ENCODE data around the gene ENOX1. TPM values are rescaled to one million over a fixed set of nuclear protein-coding genes. Genes with fewer than 3 reads are reported as not detected.

The ENOX1 gene
- total and polyA plus RNA-seq, 4 experiments from 2014 or later: not detected

- Mint-ChIP-seq H3K27me3 (peaks cover 0 to 5% of the 10 kb centered on the region in 2 donors), H3K4me1 (no peaks in the 10 kb centered on the region), H3K36me3 (no peaks in the 10 kb centered on the region), H3K27ac (no peak overlapping the region), H3K9me3 (no peaks in the 10 kb centered on the region), H3K4me3 (no peak overlapping the region)
- H3K27me3 ChIP-seq (ENCODE audit: insufficient read depth, low read length): no peaks in the 10 kb centered on the region
- no peaks in the 10 kb centered on the region for H3K4me1 ChIP-seq (ENCODE audit: insufficient read depth, low read length)
- no peaks in the 10 kb centered on the region for H3K9me3 ChIP-seq (ENCODE audit: control insufficient read depth in 1 of 2, low read length in 2 of 2)
- no peak overlapping the region for H3K4me3 ChIP-seq (ENCODE audit: low read length in 2 of 2)
- H3K36me3 ChIP-seq (ENCODE audit: insufficient read depth, low read length): no peaks in the 10 kb centered on the region
- H3K27ac ChIP-seq (ENCODE audit: low read depth, low read length): no peak overlapping the region
- POLR2A ChIA-PET (ENCODE audit: partially characterized antibody): no interaction called here
- DNase-seq: no peak
- CTCF ChIA-PET (ENCODE audit: partially characterized antibody): no interaction called here
- intact Hi-C loops (cut with micrococcal nuclease): no loop called here
Measured at GRCh38 chr13:43284162-43284561, 502.6 kb downstream of the ENOX1 start.

GRCh38 chr13:43279696-43280095, 507.1 kb downstream of the ENOX1 start:
- H3K27me3 Mint-ChIP-seq: peaks cover 0 to 3% of the 10 kb centered on the region in 2 donors
- H3K27ac ChIP-seq (ENCODE audit: low read depth, low read length): no peak overlapping the region
- no peak for DNase-seq
- ChIA-PET CTCF (ENCODE audit: partially characterized antibody) (no interaction called here), POLR2A (ENCODE audit: partially characterized antibody) (no interaction called here)
- H3K4me1 ChIP-seq (ENCODE audit: insufficient read depth, low read length): no peaks in the 10 kb centered on the region
- no peaks in the 10 kb centered on the region for H3K36me3 Mint-ChIP-seq
- H3K9me3 ChIP-seq (ENCODE audit: control insufficient read depth in 1 of 2, low read length in 2 of 2): no peaks in the 10 kb centered on the region
- H3K9me3 Mint-ChIP-seq: no peaks in the 10 kb centered on the region
- H3K4me3 ChIP-seq (ENCODE audit: low read length in 2 of 2): no peak overlapping the region
- no peak overlapping the region for H3K27ac Mint-ChIP-seq
- H3K27me3 ChIP-seq (ENCODE audit: insufficient read depth, low read length): no peaks in the 10 kb centered on the region
- no peak overlapping the region for H3K4me3 Mint-ChIP-seq
- no peaks in the 10 kb centered on the region for H3K4me1 Mint-ChIP-seq
- H3K36me3 ChIP-seq (ENCODE audit: insufficient read depth, low read length): no peaks in the 10 kb centered on the region
- intact Hi-C loops (cut with micrococcal nuclease): no loop called here

GRCh38 chr13:43278127-43278526, 508.6 kb downstream of the ENOX1 start:
- H3K9me3 ChIP-seq (ENCODE audit: control insufficient read depth in 1 of 2, low read length in 2 of 2): no peaks in the 10 kb centered on the region
- H3K27ac ChIP-seq (ENCODE audit: low read depth, low read length): no peak overlapping the region
- Mint-ChIP-seq H3K9me3 (no peaks in the 10 kb centered on the region), H3K36me3 (no peaks in the 10 kb centered on the region), H3K4me3 (no peak overlapping the region), H3K27me3 (peaks cover under 1 to 3% of the 10 kb centered on the region in 2 donors), H3K27ac (no peak overlapping the region), H3K4me1 (no peaks in the 10 kb centered on the region)
- H3K27me3 ChIP-seq (ENCODE audit: insufficient read depth, low read length): no peaks in the 10 kb centered on the region
- no peak overlapping the region for H3K4me3 ChIP-seq (ENCODE audit: low read length in 2 of 2)
- no peaks in the 10 kb centered on the region for H3K36me3 ChIP-seq (ENCODE audit: insufficient read depth, low read length)
- ChIA-PET CTCF (ENCODE audit: partially characterized antibody) (no interaction called here), POLR2A (ENCODE audit: partially characterized antibody) (no interaction called here)
- intact Hi-C loops (cut with micrococcal nuclease): no loop called here
- no peak for DNase-seq
- no peaks in the 10 kb centered on the region for H3K4me1 ChIP-seq (ENCODE audit: insufficient read depth, low read length)

- H3K27me3 Mint-ChIP-seq: peaks cover 6 to 7% of the 10 kb centered on the region in 2 donors
- POLR2A ChIA-PET (ENCODE audit: partially characterized antibody): no interaction called here
Measured at GRCh38 chr13:43277142-43277541, 509.6 kb downstream of the ENOX1 start.

GRCh38 chr13:43274881-43275280, 511.9 kb downstream of the ENOX1 start:
- H3K36me3 ChIP-seq (ENCODE audit: insufficient read depth, low read length): no peaks in the 10 kb centered on the region
- peaks cover 7 to 8% of the 10 kb centered on the region in 2 donors for H3K27me3 Mint-ChIP-seq
- no peak overlapping the region for H3K4me3 Mint-ChIP-seq
- H3K4me1 ChIP-seq (ENCODE audit: insufficient read depth, low read length): no peaks in the 10 kb centered on the region
- H3K27ac Mint-ChIP-seq: no peak overlapping the region
- POLR2A ChIA-PET (ENCODE audit: partially characterized antibody): no interaction called here
- intact Hi-C loops (cut with micrococcal nuclease): no loop called here
- no peak overlapping the region for H3K27ac ChIP-seq (ENCODE audit: low read depth, low read length)
- H3K36me3 Mint-ChIP-seq: no peaks in the 10 kb centered on the region
- DNase-seq: no peak
- peaks cover 0 to 2% (median 0%) of the 10 kb centered on the region in 8 donors for H3K9me3 Mint-ChIP-seq
- no peak overlapping the region for H3K4me3 ChIP-seq (ENCODE audit: low read length in 2 of 2)
- no peaks in the 10 kb centered on the region for H3K4me1 Mint-ChIP-seq
- CTCF ChIA-PET (ENCODE audit: partially characterized antibody): no interaction called here
- no peaks in the 10 kb centered on the region for H3K9me3 ChIP-seq (ENCODE audit: control insufficient read depth in 1 of 2, low read length in 2 of 2)
- no peaks in the 10 kb centered on the region for H3K27me3 ChIP-seq (ENCODE audit: insufficient read depth, low read length)

More at GRCh38 chr13:43277142-43277541, 509.6 kb downstream of the ENOX1 start:
- intact Hi-C loops (cut with micrococcal nuclease): no loop called here
- Histone ChIP-seq H3K9me3 (ENCODE audit: control insufficient read depth in 1 of 2, low read length in 2 of 2) (no peaks in the 10 kb centered on the region), H3K4me3 (ENCODE audit: low read length in 2 of 2) (no peak overlapping the region), H3K27me3 (ENCODE audit: insufficient read depth, low read length) (no peaks in the 10 kb centered on the region), H3K4me1 (ENCODE audit: insufficient read depth, low read length) (no peaks in the 10 kb centered on the region), H3K36me3 (ENCODE audit: insufficient read depth, low read length) (no peaks in the 10 kb centered on the region), H3K27ac (ENCODE audit: low read depth, low read length) (no peak overlapping the region)
- H3K27ac Mint-ChIP-seq: no peak overlapping the region
- CTCF ChIA-PET (ENCODE audit: partially characterized antibody): no interaction called here
- no peaks in the 10 kb centered on the region for H3K4me1 Mint-ChIP-seq
- no peak overlapping the region for H3K4me3 Mint-ChIP-seq
- H3K36me3 Mint-ChIP-seq: no peaks in the 10 kb centered on the region
- no peak for DNase-seq
- H3K9me3 Mint-ChIP-seq: peaks cover 0 to 2% (median 0%) of the 10 kb centered on the region in 8 donors

- intact Hi-C loops (cut with micrococcal nuclease): no loop called here
- H3K9me3 ChIP-seq (ENCODE audit: control insufficient read depth in 1 of 2, low read length in 2 of 2): no peaks in the 10 kb centered on the region
- DNase-seq: no peak
- H3K36me3 ChIP-seq (ENCODE audit: insufficient read depth, low read length): no peaks in the 10 kb centered on the region
- ChIA-PET POLR2A (ENCODE audit: partially characterized antibody) (no interaction called here), CTCF (ENCODE audit: partially characterized antibody) (no interaction called here)
- H3K4me3 Mint-ChIP-seq: no peak overlapping the region
- H3K4me3 ChIP-seq (ENCODE audit: low read length in 2 of 2): no peak overlapping the region
- H3K4me1 ChIP-seq (ENCODE audit: insufficient read depth, low read length): no peaks in the 10 kb centered on the region
- no peak overlapping the region for H3K27ac Mint-ChIP-seq
- peaks cover 0 to 2% (median 0%) of the 10 kb centered on the region in 8 donors for H3K9me3 Mint-ChIP-seq
- H3K27ac ChIP-seq (ENCODE audit: low read depth, low read length): no peak overlapping the region
- H3K27me3 ChIP-seq (ENCODE audit: insufficient read depth, low read length): no peaks in the 10 kb centered on the region
- peaks cover 7 to 9% of the 10 kb centered on the region in 2 donors for H3K27me3 Mint-ChIP-seq
- H3K36me3 Mint-ChIP-seq: no peaks in the 10 kb centered on the region
- H3K4me1 Mint-ChIP-seq: no peaks in the 10 kb centered on the region
Measured at GRCh38 chr13:43273362-43273761, 513.4 kb downstream of the ENOX1 start.

- ChIA-PET POLR2A (ENCODE audit: partially characterized antibody) (no interaction called here), CTCF (ENCODE audit: partially characterized antibody) (no interaction called here)
- Histone ChIP-seq H3K36me3 (ENCODE audit: insufficient read depth, low read length) (no peaks in the 10 kb centered on the region), H3K9me3 (ENCODE audit: control insufficient read depth in 1 of 2, low read length in 2 of 2) (no peaks in the 10 kb centered on the region), H3K27ac (ENCODE audit: low read depth, low read length) (no peak overlapping the region), H3K4me3 (ENCODE audit: low read length in 2 of 2) (no peak overlapping the region), H3K27me3 (ENCODE audit: insufficient read depth, low read length) (no peaks in the 10 kb centered on the region), H3K4me1 (ENCODE audit: insufficient read depth, low read length) (no peaks in the 10 kb centered on the region)
- H3K27ac Mint-ChIP-seq: no peak overlapping the region
- H3K4me1 Mint-ChIP-seq: no peaks in the 10 kb centered on the region
- H3K4me3 Mint-ChIP-seq: no peak overlapping the region
- intact Hi-C loops (cut with micrococcal nuclease): no loop called here
- no peaks in the 10 kb centered on the region for H3K36me3 Mint-ChIP-seq
- no peak for DNase-seq
- peaks cover 7 to 9% of the 10 kb centered on the region in 2 donors for H3K27me3 Mint-ChIP-seq
- H3K9me3 Mint-ChIP-seq: peaks cover 0 to 2% (median 0%) of the 10 kb centered on the region in 8 donors
Measured at GRCh38 chr13:43272851-43273250, 513.9 kb downstream of the ENOX1 start.

GRCh38 chr13:43271152-43271551, 515.6 kb downstream of the ENOX1 start:
- ChIA-PET CTCF (ENCODE audit: partially characterized antibody) (no interaction called here), POLR2A (ENCODE audit: partially characterized antibody) (no interaction called here)
- H3K36me3 ChIP-seq (ENCODE audit: insufficient read depth, low read length): no peaks in the 10 kb centered on the region
- H3K4me3 ChIP-seq (ENCODE audit: low read length in 2 of 2): no peak overlapping the region
- H3K4me3 Mint-ChIP-seq: no peak overlapping the region
- H3K9me3 ChIP-seq (ENCODE audit: control insufficient read depth in 1 of 2, low read length in 2 of 2): no peaks in the 10 kb centered on the region
- no peaks in the 10 kb centered on the region for H3K4me1 ChIP-seq (ENCODE audit: insufficient read depth, low read length)
- no peaks in the 10 kb centered on the region for H3K4me1 Mint-ChIP-seq
- no peak for DNase-seq
- no peaks in the 10 kb centered on the region for H3K27me3 ChIP-seq (ENCODE audit: insufficient read depth, low read length)
- intact Hi-C loops (cut with micrococcal nuclease): no loop called here
- peaks cover 0 to 2% (median 0%) of the 10 kb centered on the region in 8 donors for H3K9me3 Mint-ChIP-seq
- H3K36me3 Mint-ChIP-seq: no peaks in the 10 kb centered on the region
- H3K27me3 Mint-ChIP-seq: peaks cover 7 to 9% of the 10 kb centered on the region in 2 donors
- H3K27ac Mint-ChIP-seq: no peak overlapping the region
- H3K27ac ChIP-seq (ENCODE audit: low read depth, low read length): no peak overlapping the region

All from CD4-positive, alpha-beta memory T cell (primary cell).